Karpas-422 (cell line): ENCODE measurements around the gene GTF3C5. TPM values are rescaled to one million over a fixed set of nuclear protein-coding genes. Genes with fewer than 3 reads are reported as not detected.

ENCODE experiments used
- DNase-seq: peaks from one replicate; pipeline ENCODE4 v3.0.0-alpha.2; 2015
- H2AFZ ChIP-seq: fragments of 200-600 bp; sonication (generic); 2 replicates; pipeline ENCODE4 v1.6.1; 2014; ENCODE audit warnings: antibody characterized with exemption, low read length, mixed read lengths
- H3K27ac ChIP-seq: fragments of 200-600 bp; sonication (generic); 2 replicates; pipeline ENCODE4 v1.5.1; 2014; ENCODE audit warnings: mild to moderate bottlenecking, low read length, moderate library complexity
- H3K27me3 ChIP-seq: fragments of 200-600 bp; sonication (generic); 2 replicates; pipeline ENCODE4 v1.6.1; 2014; ENCODE audit warnings: low read length, mixed read lengths
- H3K36me3 ChIP-seq: fragments of 200-600 bp; sonication (generic); 2 replicates; pipeline ENCODE4 v1.6.1; 2014; ENCODE audit warnings: low read length, mixed read lengths; ENCODE audit not compliant: insufficient read depth
- H3K4me1 ChIP-seq: fragments of 200-600 bp; sonication (generic); 2 replicates; pipeline ENCODE4 v1.6.1; 2014; ENCODE audit warnings: mild to moderate bottlenecking, low read length, mixed read lengths
- H3K4me2 ChIP-seq: fragments of 200-600 bp; sonication (generic); 2 replicates; pipeline ENCODE4 v1.6.1; 2014; ENCODE audit warnings: low read length, low read depth, mild to moderate bottlenecking; ENCODE audit not compliant: poor library complexity, severe bottlenecking
- H3K4me3 ChIP-seq: fragments of 200-600 bp; sonication (generic); 2 replicates; pipeline ENCODE4 v1.5.1; 2014; ENCODE audit warnings: mild to moderate bottlenecking, antibody characterized with exemption, low read length, mixed read lengths
- H3K79me2 ChIP-seq: fragments of 200-600 bp; sonication (generic); 2 replicates; pipeline ENCODE4 v1.6.1; 2014; ENCODE audit warnings: mild to moderate bottlenecking, low read length, mixed read lengths
- H3K9ac ChIP-seq: fragments of 200-600 bp; sonication (generic); 2 replicates; pipeline ENCODE4 v1.6.0; 2014; ENCODE audit warnings: low read length
- H3K9me2 ChIP-seq: fragments of 200-600 bp; sonication (generic), shearing (Covaris generic); replicated peaks from 2 replicates; pipeline ENCODE4 v1.6.0; 2014; ENCODE audit warnings: mild to moderate bottlenecking, low read length, moderate library complexity; ENCODE audit not compliant: insufficient read depth
- H3K9me3 ChIP-seq: fragments of 300-700, 200-600 bp; sonication (generic); 2 replicates; pipeline ENCODE4 v1.6.1; 2014; ENCODE audit warnings: low read length, mixed read lengths
- H4K20me1 ChIP-seq: fragments of 200-600 bp; sonication (generic); 2 replicates; pipeline ENCODE4 v1.6.1; 2014; ENCODE audit warnings: mild to moderate bottlenecking, antibody characterized with exemption, low read length, low read depth; ENCODE audit not compliant: insufficient read depth
- total RNA-seq: library from RNA; depleted of rRNA; stranded (reverse); fragments of >200 nt; shearing (Covaris generic); gene quantifications from 2 replicates; pipeline ENCODE4 v1.2.3, GENCODE V29; 2014; ENCODE audit warnings: low replicate concordance

GTF3C5 gene
- total RNA-seq, 1 experiment from 2014 or later: 26.8 TPM

DNA sequence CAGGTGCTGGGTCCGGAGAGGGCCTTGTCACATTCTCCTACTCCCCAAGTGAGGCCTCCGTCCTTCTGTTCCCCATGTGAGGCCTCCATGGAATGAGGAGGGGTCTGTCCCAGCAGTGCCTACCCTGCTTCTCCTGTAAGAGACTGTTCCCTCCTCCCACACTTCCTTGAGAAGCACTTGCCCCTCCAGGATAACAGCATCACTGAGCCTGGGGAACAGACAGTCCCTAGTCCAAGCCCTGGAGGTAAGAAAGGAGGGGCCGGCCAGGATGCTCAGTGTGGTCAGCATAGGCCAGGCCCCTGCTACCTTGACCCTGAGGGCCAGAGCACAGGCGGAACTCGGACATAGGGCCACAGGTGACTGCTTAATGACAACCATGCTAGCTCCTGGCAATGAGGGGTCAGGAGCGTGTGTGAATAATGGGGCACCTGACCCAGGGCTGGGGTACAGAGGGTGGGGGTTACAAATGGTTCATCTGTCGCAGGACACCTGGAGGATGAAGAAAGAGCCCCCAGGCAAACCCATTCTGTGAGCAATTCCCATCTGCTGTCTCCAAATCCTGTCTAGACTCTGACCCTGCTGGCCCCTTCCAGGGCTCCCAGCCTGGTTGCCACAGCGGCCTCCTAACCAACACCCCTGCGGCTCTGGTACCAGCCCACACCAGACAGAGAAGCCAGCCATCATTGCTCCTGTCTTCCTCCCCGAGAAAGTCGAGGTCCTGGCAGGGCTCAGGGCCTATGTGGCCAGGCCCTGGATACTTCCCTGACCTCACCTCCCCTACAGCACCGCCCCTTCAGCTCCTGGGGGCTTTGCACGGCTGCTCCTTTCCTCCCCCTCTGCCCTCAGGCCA, 69.9 kb downstream of the GTF3C5 start:
- H3K4me3 ChIP-seq: no peak overlapping the region
- H3K27ac ChIP-seq: no peak overlapping the region
- H3K36me3 ChIP-seq: peaks cover 58% of the 10 kb centered on the region
- H3K4me1 ChIP-seq: no peaks in the 10 kb centered on the region
- no peaks in the 10 kb centered on the region for H3K27me3 ChIP-seq
- no peaks in the 10 kb centered on the region for H3K9me3 ChIP-seq
- DNase-seq: no peak
- H2AFZ ChIP-seq: no peak overlapping the region
- H4K20me1 ChIP-seq: 0 out of 2 replicates have a peak, but pooled peaks cover 5% of the 10 kb centered on the region
- H3K4me2 ChIP-seq: no peak overlapping the region
- H3K9ac ChIP-seq: no peak overlapping the region
- H3K79me2 ChIP-seq: no peaks in the 10 kb centered on the region
- H3K9me2 ChIP-seq: no peaks in the 10 kb centered on the region

DNA sequence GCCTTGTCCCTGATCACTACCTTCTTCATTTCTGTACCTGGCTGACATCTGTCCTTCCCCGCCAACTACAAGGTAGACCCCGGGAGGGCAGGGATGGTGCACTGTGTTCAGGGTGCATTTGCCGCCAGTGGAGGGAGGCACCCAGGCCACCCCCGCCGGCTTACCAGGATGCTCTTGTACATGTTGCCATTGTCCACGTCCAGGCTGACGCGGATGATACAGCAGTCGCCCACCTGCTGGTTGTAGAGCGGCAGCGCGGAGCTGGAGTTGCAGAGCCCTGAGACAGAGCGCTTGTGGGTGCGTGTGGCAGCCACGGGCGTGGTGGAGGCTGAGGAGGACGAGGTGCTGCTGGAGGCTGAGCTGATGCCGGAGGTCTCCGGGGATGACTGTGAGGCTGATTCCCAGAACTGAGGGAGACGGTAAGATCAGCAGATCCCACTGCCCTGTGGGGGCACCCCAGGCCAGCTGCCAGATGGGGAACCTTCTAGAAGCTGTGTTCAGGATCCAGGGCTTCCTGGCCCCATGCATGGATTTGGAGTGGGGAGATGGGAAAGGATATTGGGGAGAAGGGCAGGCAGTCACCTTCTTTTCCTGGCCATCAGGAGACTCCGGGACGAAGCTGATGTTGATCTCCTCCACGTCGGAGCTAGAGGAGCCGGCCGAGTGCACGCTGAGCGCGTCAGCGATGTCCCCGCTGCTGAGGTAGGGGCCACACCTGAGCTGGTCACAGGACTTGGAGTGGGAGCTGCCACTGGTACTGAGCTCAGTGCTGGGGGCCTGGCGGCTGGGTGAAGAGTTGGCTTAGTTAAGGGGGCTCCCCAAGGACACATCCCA, 70.8 kb downstream of the GTF3C5 start:
- Histone ChIP-seq H3K9ac (no peak overlapping the region), H3K4me2 (no peak overlapping the region), H3K36me3 (peaks cover 57% of the 10 kb centered on the region), H3K9me2 (no peaks in the 10 kb centered on the region), H3K27ac (no peak overlapping the region), H3K27me3 (no peaks in the 10 kb centered on the region), H4K20me1 (0 out of 2 replicates have a peak, but pooled peaks cover 5% of the 10 kb centered on the region), H3K4me3 (no peak overlapping the region), H2AFZ (no peak overlapping the region), H3K79me2 (no peaks in the 10 kb centered on the region), H3K4me1 (no peaks in the 10 kb centered on the region), H3K9me3 (no peaks in the 10 kb centered on the region)
- DNase-seq: no peak

DNA sequence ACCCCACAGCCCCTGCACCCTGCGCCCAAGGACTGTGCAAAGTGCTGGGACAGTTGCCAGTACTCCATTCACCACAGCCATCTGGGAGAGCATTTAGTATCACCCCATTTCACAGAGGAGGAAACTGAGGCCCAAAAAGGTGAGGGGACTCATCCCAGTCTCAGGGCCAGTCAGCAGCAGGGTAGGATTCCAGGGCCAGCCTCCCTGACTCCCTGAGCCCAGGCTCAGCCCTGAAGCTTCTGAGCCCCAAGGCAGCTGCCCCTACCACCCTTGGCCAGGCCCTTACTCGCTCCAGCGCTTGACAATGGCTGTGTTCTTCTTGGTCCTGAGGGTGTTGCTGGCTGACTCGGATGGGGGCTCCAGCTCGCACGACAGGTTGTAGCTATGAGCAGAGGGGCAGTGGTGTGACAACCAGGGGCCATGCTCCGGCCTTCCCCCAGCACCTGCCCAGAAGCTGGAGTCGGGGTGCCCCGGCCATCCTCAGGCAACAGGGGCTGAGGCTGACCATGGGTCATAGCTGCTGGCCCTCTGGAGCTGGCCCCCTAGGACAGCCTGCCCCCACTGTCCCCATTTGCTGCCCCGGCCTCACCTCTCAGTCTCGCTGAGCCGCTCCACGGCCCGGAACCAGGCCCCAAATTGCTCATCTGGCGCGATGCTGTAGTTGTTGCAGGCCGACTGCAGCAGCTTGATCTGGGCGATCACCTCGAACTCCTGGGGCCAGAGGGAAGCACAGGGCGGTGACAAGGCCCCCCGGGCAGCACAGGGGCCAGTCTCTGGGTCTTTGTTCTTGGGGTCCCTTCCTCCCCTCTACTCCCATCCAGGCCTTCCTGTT, 71.6 kb downstream of the GTF3C5 start:
- H3K36me3 ChIP-seq: peaks cover 53% of the 10 kb centered on the region
- H3K27ac ChIP-seq: no peak overlapping the region
- no peaks in the 10 kb centered on the region for H3K9me3 ChIP-seq
- H3K9me2 ChIP-seq: no peaks in the 10 kb centered on the region
- no peak overlapping the region for H3K9ac ChIP-seq
- H4K20me1 ChIP-seq: 0 out of 2 replicates have a peak, but pooled peaks cover 5% of the 10 kb centered on the region
- DNase-seq: no peak
- no peaks in the 10 kb centered on the region for H3K79me2 ChIP-seq
- H3K4me2 ChIP-seq: no peak overlapping the region
- no peaks in the 10 kb centered on the region for H3K4me1 ChIP-seq
- H3K27me3 ChIP-seq: no peaks in the 10 kb centered on the region
- H2AFZ ChIP-seq: no peak overlapping the region
- no peak overlapping the region for H3K4me3 ChIP-seq

DNA sequence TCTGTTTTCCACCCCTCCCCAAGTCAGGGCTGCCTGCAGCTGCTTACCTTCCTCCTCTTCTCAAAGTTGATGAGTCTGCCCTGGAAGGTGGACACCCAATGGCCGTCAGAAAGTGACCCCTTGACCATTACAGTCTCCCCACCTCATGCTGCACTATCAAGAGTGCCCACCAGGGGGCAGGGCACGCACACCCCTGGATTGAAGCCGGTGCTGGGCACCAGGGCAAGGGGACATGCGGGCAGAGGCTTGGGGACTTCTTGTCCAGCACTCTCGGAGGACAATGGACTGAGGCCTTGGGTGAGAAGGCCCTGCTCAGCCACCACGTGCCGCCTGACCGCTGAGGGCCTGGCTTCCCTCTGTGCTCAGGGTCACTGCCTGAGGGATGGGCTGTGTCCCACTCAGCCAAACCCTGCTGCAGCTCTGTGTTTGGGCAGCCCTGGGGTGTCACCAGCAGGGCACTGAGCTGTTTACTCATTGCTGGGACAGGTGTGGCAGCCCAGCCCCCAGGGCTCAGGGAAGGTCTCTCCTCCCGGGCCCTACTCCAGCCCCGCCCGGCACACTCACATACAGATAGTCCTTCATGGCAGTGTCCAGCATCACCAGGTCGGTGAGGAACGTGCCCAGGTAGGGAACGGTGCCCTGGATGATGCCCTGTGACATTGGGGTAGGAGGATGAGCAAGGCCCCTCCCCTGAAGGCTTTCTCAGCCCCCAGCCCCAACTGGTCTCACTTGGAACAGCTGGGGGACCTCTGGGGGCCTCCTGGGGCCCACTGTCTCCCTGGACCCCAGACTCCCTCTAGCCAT, 72.6 kb downstream of the GTF3C5 start:
- H3K79me2 ChIP-seq: no peaks in the 10 kb centered on the region
- no peaks in the 10 kb centered on the region for H3K4me1 ChIP-seq
- no peak overlapping the region for H3K4me3 ChIP-seq
- 0 out of 2 replicates have a peak, but pooled peaks cover 5% of the 10 kb centered on the region for H4K20me1 ChIP-seq
- peak; percentile 61 for DNase-seq
- no peak overlapping the region for H3K4me2 ChIP-seq
- H3K9me3 ChIP-seq: no peaks in the 10 kb centered on the region
- H3K27ac ChIP-seq: no peak overlapping the region
- H3K27me3 ChIP-seq: no peaks in the 10 kb centered on the region
- no peaks in the 10 kb centered on the region for H3K9me2 ChIP-seq
- peaks cover 52% of the 10 kb centered on the region for H3K36me3 ChIP-seq
- H2AFZ ChIP-seq: no peak overlapping the region
- no peak overlapping the region for H3K9ac ChIP-seq

DNA sequence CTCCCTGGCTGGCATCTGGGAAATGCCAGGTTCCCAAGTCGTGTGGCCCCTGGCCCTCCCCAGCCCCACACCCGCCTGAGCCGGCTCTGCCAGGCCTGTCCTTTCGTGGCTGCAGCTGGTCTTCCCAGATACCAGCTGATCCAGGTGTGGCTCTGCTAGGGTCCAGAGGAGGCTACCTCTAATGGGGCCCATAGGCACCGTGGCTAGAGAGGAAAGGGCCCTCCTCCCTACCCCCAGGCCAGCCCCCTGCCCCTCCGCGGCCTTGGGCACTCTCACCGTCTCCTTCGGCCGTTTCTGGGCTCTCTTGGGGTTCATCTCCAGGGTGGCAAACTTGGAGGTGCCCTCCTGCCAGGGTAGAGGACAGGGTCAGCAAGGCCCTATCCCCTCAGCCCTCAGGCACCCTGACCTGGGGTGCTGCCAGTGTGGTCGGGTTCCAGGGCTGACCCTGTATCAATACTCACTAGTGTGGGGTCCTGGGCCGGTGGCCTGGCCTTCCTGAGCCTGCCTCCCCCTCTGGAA, 73.2 kb downstream of the GTF3C5 start:
- H4K20me1 ChIP-seq: 0 out of 2 replicates have a peak, but pooled peaks cover 5% of the 10 kb centered on the region
- DNase-seq: no peak

DNA sequence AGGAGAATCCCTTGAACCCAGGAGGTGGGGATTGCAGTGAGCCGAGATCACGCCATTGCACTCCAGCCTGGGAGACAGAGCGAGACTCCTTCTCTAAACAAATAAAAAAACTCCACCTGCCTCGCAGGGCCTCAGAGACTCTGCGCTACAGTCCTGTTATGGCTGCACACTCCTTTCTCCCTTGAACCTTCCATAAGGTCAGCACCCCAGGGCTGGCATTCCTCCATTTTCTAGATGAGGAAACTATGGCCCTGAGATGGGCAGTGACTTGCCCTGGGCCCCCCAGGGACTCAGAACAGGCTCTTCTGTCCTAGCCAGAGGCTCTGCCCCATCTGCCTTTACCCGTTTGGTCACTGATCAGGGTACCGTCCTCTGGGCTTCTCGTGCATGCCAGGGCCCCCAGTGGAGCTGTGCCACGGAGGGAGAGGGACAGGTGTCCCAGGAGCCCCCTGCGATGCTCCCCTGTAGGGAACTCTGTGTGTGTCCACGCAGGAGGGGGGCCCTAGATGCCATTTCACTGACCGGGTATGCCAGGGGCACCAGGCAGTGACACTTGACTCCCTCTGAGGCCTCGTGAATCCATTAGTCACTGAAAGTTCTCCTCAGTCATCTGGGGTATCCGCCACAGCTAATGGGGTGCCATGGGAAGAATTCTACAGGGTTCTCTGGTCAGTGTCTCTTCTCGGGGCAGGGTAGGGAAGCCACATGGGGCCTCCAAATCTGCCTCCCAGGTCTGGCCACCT, 74.1 kb downstream of the GTF3C5 start:
- no peaks in the 10 kb centered on the region for H3K79me2 ChIP-seq
- no peak overlapping the region for H3K27ac ChIP-seq
- H3K4me1 ChIP-seq: no peaks in the 10 kb centered on the region
- H3K36me3 ChIP-seq: peaks cover 44% of the 10 kb centered on the region
- H3K4me2 ChIP-seq: no peak overlapping the region
- no peaks in the 10 kb centered on the region for H3K9me3 ChIP-seq
- DNase-seq: no peak
- H2AFZ ChIP-seq: no peak overlapping the region
- peaks cover 12% of the 10 kb centered on the region; the same call in 1 of the 2 replicates for H4K20me1 ChIP-seq
- no peaks in the 10 kb centered on the region for H3K27me3 ChIP-seq
- no peak overlapping the region for H3K9ac ChIP-seq
- no peaks in the 10 kb centered on the region for H3K9me2 ChIP-seq
- H3K4me3 ChIP-seq: no peak overlapping the region

More for the DNA sequence above, 73.2 kb downstream of the GTF3C5 start:
- Histone ChIP-seq H3K9me2 (no peaks in the 10 kb centered on the region), H3K79me2 (no peaks in the 10 kb centered on the region), H3K4me2 (no peak overlapping the region), H3K27me3 (no peaks in the 10 kb centered on the region), H3K4me3 (no peak overlapping the region), H3K36me3 (peaks cover 49% of the 10 kb centered on the region), H3K9ac (no peak overlapping the region), H2AFZ (no peak overlapping the region), H3K27ac (no peak overlapping the region), H3K4me1 (no peaks in the 10 kb centered on the region), H3K9me3 (no peaks in the 10 kb centered on the region)

DNA sequence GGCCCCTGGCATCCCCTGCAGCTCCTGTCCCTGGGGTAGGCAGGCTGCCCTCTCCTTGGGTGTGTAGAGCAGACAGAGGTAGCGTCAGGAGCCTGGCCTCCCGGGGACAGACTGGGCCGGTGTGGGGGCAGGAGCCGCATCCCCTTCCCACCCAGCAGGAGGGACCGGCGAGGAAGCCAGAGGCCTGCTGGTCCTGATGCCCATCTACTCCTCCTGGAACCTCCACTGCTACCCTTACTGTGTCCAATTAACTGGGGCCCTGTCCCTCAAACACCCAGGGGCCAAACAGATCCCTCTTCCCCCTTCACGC, 74.6 kb downstream of the GTF3C5 start:
- Histone ChIP-seq H3K4me3 (no peak overlapping the region), H3K27ac (no peak overlapping the region), H3K27me3 (no peaks in the 10 kb centered on the region), H4K20me1 (peaks cover 12% of the 10 kb centered on the region; the same call in 1 of the 2 replicates), H3K79me2 (no peaks in the 10 kb centered on the region; the same call in 1 of the 2 replicates), H3K4me2 (no peak overlapping the region), H3K36me3 (peaks cover 41% of the 10 kb centered on the region), H2AFZ (no peak overlapping the region), H3K9me3 (no peaks in the 10 kb centered on the region), H3K9ac (no peak overlapping the region), H3K9me2 (no peaks in the 10 kb centered on the region), H3K4me1 (no peaks in the 10 kb centered on the region)
- no peak for DNase-seq
